PFSK-1 (cell line): ENCODE measurements around the gene POLR1F.

ENCODE experiments used
- FOXP2 ChIP-seq: optimal IDR thresholded peaks from 2 replicates; pipeline ENCODE3; 2011; ENCODE audit warnings: borderline replicate concordance, control low read depth, inconsistent platforms; ENCODE audit not compliant: insufficient read depth; ENCODE audit errors: extremely low read length, extremely low read depth
- POLR2AphosphoS5 ChIP-seq: IDR thresholded peaks from 2 replicates; pipeline ENCODE4 v1.6.1; 2012; ENCODE audit warnings: low read depth, mild to moderate bottlenecking, control low read depth, low read length, moderate library complexity
- REST ChIP-seq, 2 experiments: IDR thresholded peaks; 2 replicates each; pipeline versions ENCODE4 v1.6.1 to v1.8.0; 2011 to 2012; ENCODE audit warnings: low read depth in 2 of 2, low read length in 2 of 2, control low read depth in 1 of 2, inconsistent platforms in 1 of 2, mild to moderate bottlenecking in 1 of 2, moderate library complexity in 1 of 2; ENCODE audit not compliant: insufficient read depth in 1 of 2
- SIN3A ChIP-seq: IDR thresholded peaks from 2 replicates; pipeline ENCODE4 v1.6.1; 2012; ENCODE audit warnings: mild to moderate bottlenecking, low read length, moderate library complexity, borderline replicate concordance; ENCODE audit not compliant: insufficient read depth
- TAF1 ChIP-seq: IDR thresholded peaks from 2 replicates; pipeline ENCODE4 v1.6.1; 2012; ENCODE audit warnings: low read length, control low read depth, borderline replicate concordance; ENCODE audit not compliant: insufficient read depth

The POLR1F gene

GRCh38 chr7:19747740-19748339, 39.0 kb upstream of the POLR1F start:
- no peak for TF ChIP-seq REST (IDR thresholded peaks at IDR 0.05; ENCODE audit: insufficient read depth in 1 of 2, low read depth in 2 of 2, low read length in 2 of 2)
- TF ChIP-seq SIN3A: no peak
- TF ChIP-seq FOXP2: no peak
- no peak for TF ChIP-seq POLR2AphosphoS5
- no peak for TF ChIP-seq TAF1

- no peak for TF ChIP-seq SIN3A
- TF ChIP-seq REST (IDR thresholded peaks at IDR 0.05; ENCODE audit: insufficient read depth in 1 of 2, low read depth in 2 of 2, low read length in 2 of 2): no peak
- no peak for TF ChIP-seq FOXP2
- TF ChIP-seq TAF1: no peak
- TF ChIP-seq POLR2AphosphoS5: no peak
Observed at GRCh38 chr7:19744075-19744474, 35.2 kb upstream of the POLR1F start.

GRCh38 chr7:19728716-19729115, 19.9 kb upstream of the POLR1F start:
- TF ChIP-seq SIN3A (no peak), POLR2AphosphoS5 (no peak), TAF1 (no peak), FOXP2 (no peak), REST (IDR thresholded peaks at IDR 0.05; ENCODE audit: insufficient read depth in 1 of 2, low read depth in 2 of 2, low read length in 2 of 2) (no peak)

GRCh38 chr7:19725770-19726169, 16.9 kb upstream of the POLR1F start:
- TF ChIP-seq POLR2AphosphoS5: no peak
- TF ChIP-seq REST (IDR thresholded peaks at IDR 0.05; ENCODE audit: insufficient read depth in 1 of 2, low read depth in 2 of 2, low read length in 2 of 2): no peak
- no peak for TF ChIP-seq TAF1
- TF ChIP-seq SIN3A: no peak
- no peak for TF ChIP-seq FOXP2
